Keratinocyte (primary cell): ENCODE data around the gene SWAP70. TPM values are rescaled to one million over a fixed set of nuclear protein-coding genes. Genes with fewer than 3 reads are reported as not detected.

Source experiments
- DNase-seq: peaks from one replicate; pipeline ENCODE4 v3.0.0-alpha.2; 2011; ENCODE audit warnings: low read depth, missing footprints, low spot score
- FAIRE-seq: peaks from 2 replicates; lab custom pipeline; 2011; peaks lifted over from hg19 to GRCh38; lab: Jason Lieb, UNC
- H2AFZ ChIP-seq: 2 replicates; pipeline ENCODE4 v1.6.0; 2012; ENCODE audit warnings: low read length, control low read depth, inconsistent platforms; ENCODE audit not compliant: control insufficient read depth
- H3K27ac ChIP-seq: 2 replicates; pipeline ENCODE4 v1.5.1; 2011; ENCODE audit warnings: low read length; ENCODE audit not compliant: control insufficient read depth, insufficient read depth
- H3K27me3 ChIP-seq: 3 replicates; pipeline ENCODE4 v1.6.0; 2011; ENCODE audit warnings: low read length; ENCODE audit not compliant: control insufficient read depth, insufficient read depth; ENCODE audit errors: extremely low read depth
- H3K36me3 ChIP-seq, 2 experiments: 2 replicates in 1 of 2; 3 replicates in 1 of 2; pipeline ENCODE4 v1.5.1; 2011; ENCODE audit warnings: low read length in 2 of 2, mild to moderate bottlenecking in 1 of 2; ENCODE audit not compliant: control insufficient read depth in 2 of 2, insufficient read depth in 2 of 2; ENCODE audit errors: extremely low read depth in 1 of 2
- H3K4me1 ChIP-seq: 3 replicates; pipeline ENCODE4 v1.5.1; 2011; ENCODE audit warnings: low read length; ENCODE audit not compliant: control insufficient read depth, insufficient read depth; ENCODE audit errors: extremely low read depth
- H3K4me2 ChIP-seq: 3 replicates; pipeline ENCODE4 v1.6.0; 2011; ENCODE audit warnings: low read depth, low read length; ENCODE audit not compliant: control insufficient read depth, insufficient read depth; ENCODE audit errors: extremely low read depth
- H3K4me3 ChIP-seq, 3 experiments: fragments of 200-600 bp in 1 of 3; sonication (generic) in 1 of 3; 2 replicates in 2 of 3; 3 replicates in 1 of 3; pipeline ENCODE4 v1.5.1; 2011 to 2016; ENCODE audit warnings: low read length in 3 of 3, mild to moderate bottlenecking in 3 of 3, control low read depth in 2 of 3, inconsistent platforms in 1 of 3, low read depth in 1 of 3, mixed read lengths in 1 of 3, mixed run types in 1 of 3, moderate library complexity in 1 of 3; ENCODE audit not compliant: control insufficient read depth in 2 of 3, insufficient read depth in 2 of 3; ENCODE audit errors: extremely low read depth in 1 of 3
- H3K79me2 ChIP-seq: 2 replicates; pipeline ENCODE4 v1.6.0; 2012; ENCODE audit warnings: low read length; ENCODE audit not compliant: control insufficient read depth, insufficient read depth
- H3K9ac ChIP-seq: 3 replicates; pipeline ENCODE4 v1.6.0; 2011; ENCODE audit warnings: low read length; ENCODE audit not compliant: control insufficient read depth, insufficient read depth; ENCODE audit errors: extremely low read depth
- H3K9me1 ChIP-seq: 3 replicates; pipeline ENCODE4 v1.6.0; 2011; ENCODE audit warnings: low read length; ENCODE audit not compliant: control insufficient read depth, insufficient read depth; ENCODE audit errors: extremely low read depth
- H3K9me3 ChIP-seq: 2 replicates; pipeline ENCODE4 v1.5.1; 2012; ENCODE audit warnings: low read depth, low read length; ENCODE audit not compliant: control insufficient read depth
- H4K20me1 ChIP-seq: 3 replicates; pipeline ENCODE4 v1.6.0; 2011; ENCODE audit warnings: low read length; ENCODE audit not compliant: control insufficient read depth, insufficient read depth; ENCODE audit errors: extremely low read depth
- EZH2 ChIP-seq: IDR thresholded peaks from one replicate; pipeline ENCODE4 v1.6.1; 2012; ENCODE audit warnings: inconsistent platforms, mild to moderate bottlenecking, low read length, moderate library complexity
- dilution Hi-C: fragments of 300-500 bp; cut with MboI; formaldehyde crosslinking; loops from one replicate; pipeline ENCODE4 v1.7.0; 2020; ENCODE audit warnings: low sequenced_read_pairs; ENCODE audit not compliant: extremely low pct_ligation_motif_present
- polyA plus RNA-seq, 5 experiments: library from polyadenylated mRNA; depleted of rRNA in 3 of 5; stranded (reverse) in 3 of 5; stranded (forward) in 1 of 5; unstranded in 1 of 5; fragments of >200 nt; gene quantifications; 1 replicate in 1 of 5; 2 replicates in 3 of 5; 3 replicates in 1 of 5; pipeline versions ENCODE4 v1.2.1 to v1.2.3, GENCODE V29; 2011 to 2012; ENCODE audit warnings: missing spikeins in 2 of 5, low read depth in 1 of 5, low replicate concordance in 1 of 5
- TF ChIP-seq, protein P1 (sequence below), 3 experiments: IDR thresholded peaks in 1 of 3; conservative IDR thresholded peaks in 1 of 3; optimal IDR thresholded peaks in 1 of 3; 2 replicates in 2 of 3; 3 replicates in 1 of 3; pipeline versions ENCODE3 to v1.5.1; 2011; ENCODE audit warnings: low read length in 3 of 3, mild to moderate bottlenecking in 3 of 3, moderate library complexity in 2 of 3, control low read depth in 1 of 3, inconsistent platforms in 1 of 3; ENCODE audit not compliant: insufficient read depth in 2 of 3; ENCODE audit errors: extremely low read depth in 1 of 3

SWAP70 gene
- polyA plus RNA-seq, 1 donor (not counting 4 experiments of a cell fraction or from before 2014, with no cell fraction given), result 28.5 TPM

GRCh38 chr11:9720290-9720630, 56.4 kb downstream of the SWAP70 start:
- H3K36me3 ChIP-seq, result peaks cover 1 to 2% of the 10 kb centered on the region in 2 experiments
- no peaks in the 10 kb centered on the region for H4K20me1 ChIP-seq
- H3K4me2 ChIP-seq, result no peak overlapping the region
- dilution Hi-C loops, result no loop called here
- H3K9ac ChIP-seq, result no peak overlapping the region
- H3K4me3 ChIP-seq, result no peak overlapping the region
- DNase-seq, result no peak
- H3K9me3 ChIP-seq, result no peaks in the 10 kb centered on the region
- FAIRE-seq, result no peak
- H3K9me1 ChIP-seq, result no peaks in the 10 kb centered on the region
- H3K27me3 ChIP-seq, result no peaks in the 10 kb centered on the region
- no peak overlapping the region for H2AFZ ChIP-seq
- H3K27ac ChIP-seq, result no peak overlapping the region
- no peak for TF ChIP-seq EZH2
- TF ChIP-seq, protein P1, sequence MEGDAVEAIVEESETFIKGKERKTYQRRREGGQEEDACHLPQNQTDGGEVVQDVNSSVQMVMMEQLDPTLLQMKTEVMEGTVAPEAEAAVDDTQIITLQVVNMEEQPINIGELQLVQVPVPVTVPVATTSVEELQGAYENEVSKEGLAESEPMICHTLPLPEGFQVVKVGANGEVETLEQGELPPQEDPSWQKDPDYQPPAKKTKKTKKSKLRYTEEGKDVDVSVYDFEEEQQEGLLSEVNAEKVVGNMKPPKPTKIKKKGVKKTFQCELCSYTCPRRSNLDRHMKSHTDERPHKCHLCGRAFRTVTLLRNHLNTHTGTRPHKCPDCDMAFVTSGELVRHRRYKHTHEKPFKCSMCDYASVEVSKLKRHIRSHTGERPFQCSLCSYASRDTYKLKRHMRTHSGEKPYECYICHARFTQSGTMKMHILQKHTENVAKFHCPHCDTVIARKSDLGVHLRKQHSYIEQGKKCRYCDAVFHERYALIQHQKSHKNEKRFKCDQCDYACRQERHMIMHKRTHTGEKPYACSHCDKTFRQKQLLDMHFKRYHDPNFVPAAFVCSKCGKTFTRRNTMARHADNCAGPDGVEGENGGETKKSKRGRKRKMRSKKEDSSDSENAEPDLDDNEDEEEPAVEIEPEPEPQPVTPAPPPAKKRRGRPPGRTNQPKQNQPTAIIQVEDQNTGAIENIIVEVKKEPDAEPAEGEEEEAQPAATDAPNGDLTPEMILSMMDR (optimal IDR thresholded peaks at IDR 0.05 in 1 of 3, IDR thresholded peaks at IDR 0.05 in 1 of 3, conservative IDR thresholded peaks at IDR 0.05 in 1 of 3; ENCODE audit: extremely low read depth in 1 of 3, insufficient read depth in 2 of 3, low read length in 3 of 3), result no peak
- H3K79me2 ChIP-seq, result peaks cover 2% of the 10 kb centered on the region
- H3K4me1 ChIP-seq, result peaks cover 6% of the 10 kb centered on the region

GRCh38 chr11:9722023-9722422, 58.1 kb downstream of the SWAP70 start:
- no peaks in the 10 kb centered on the region for H3K9me1 ChIP-seq
- DNase-seq (no peak), FAIRE-seq (no peak)
- no peaks in the 10 kb centered on the region for H4K20me1 ChIP-seq
- dilution Hi-C loops, result no loop called here
- no peak overlapping the region for H2AFZ ChIP-seq
- no peaks in the 10 kb centered on the region for H3K9me3 ChIP-seq
- H3K27ac ChIP-seq, result no peak overlapping the region
- no peak overlapping the region for H3K4me2 ChIP-seq
- peaks cover 0 to 2% of the 10 kb centered on the region in 2 experiments for H3K36me3 ChIP-seq
- H3K79me2 ChIP-seq, result peaks cover 2% of the 10 kb centered on the region
- peaks cover 6% of the 10 kb centered on the region for H3K4me1 ChIP-seq
- H3K9ac ChIP-seq, result no peak overlapping the region
- no peaks in the 10 kb centered on the region for H3K27me3 ChIP-seq
- TF ChIP-seq, protein P1 (optimal IDR thresholded peaks at IDR 0.05 in 1 of 3, IDR thresholded peaks at IDR 0.05 in 1 of 3, conservative IDR thresholded peaks at IDR 0.05 in 1 of 3; ENCODE audit: extremely low read depth in 1 of 3, insufficient read depth in 2 of 3, low read length in 3 of 3), result no peak
- TF ChIP-seq EZH2, result no peak
- H3K4me3 ChIP-seq, result no peak overlapping the region
